ENCODE data around the gene AGER. TPM values are rescaled to one million over a fixed set of nuclear protein-coding genes. Genes with fewer than 3 reads are reported as not detected.

Gene AGER
- polyA plus RNA-seq, 1 of the 3 experiments (the other 2 are of a cell fraction), result 3.5 TPM

- WGBS (ENCODE audit: low lambda C conversion rate), result 83% methylated on average over 4 of the region's 5 CpGs
- Histone ChIP-seq H3K4me1 (ENCODE audit: control insufficient read depth in 1 of 2, insufficient read depth in 2 of 2, low read depth in 1 of 2, low read length in 1 of 2) (peaks cover 6 to 34% of the 10 kb centered on the region in 2 experiments; a peak in 1 of 4 replicates), H2AFZ (ENCODE audit: low read depth) (no peak within 1 kb of the TSS), H3K27ac (ENCODE audit: low read depth in 2 of 2, low read length in 1 of 2) (peak within 1 kb of the TSS in 1 of 2 experiments; percentile 29; a peak in 1 of 4 replicates), H3K9ac (no peak within 1 kb of the TSS), H3K4me2 (0 out of 2 replicates have a peak within 1 kb of the TSS, but pooled peaks have one; percentile 10), H4K20me1 (ENCODE audit: insufficient read depth) (no peaks in the 10 kb centered on the region), H3K27me3 (ENCODE audit: insufficient read depth) (no peaks in the 10 kb centered on the region), H3F3A (replicated peaks; ENCODE audit: insufficient read depth) (peaks cover 15% of the 10 kb centered on the region), H3K79me2 (ENCODE audit: insufficient read depth) (peaks cover 21% of the 10 kb centered on the region), H3K9me3 (no peaks in the 10 kb centered on the region), H3K4me3 (ENCODE audit: low read depth in 2 of 2, low read length in 1 of 2) (no peak within 1 kb of the TSS), H3K36me3 (replicated peaks in 1 of 2; ENCODE audit: control insufficient read depth in 1 of 2, insufficient read depth in 2 of 2, low read length in 1 of 2) (peaks cover 1 to 2% of the 10 kb centered on the region in 2 experiments), H3K9me2 (no peaks in the 10 kb centered on the region)
- CTCF ChIA-PET, result interaction anchor here (1.6 kb wide), 1 partner anchor 74 kb away, joined by 4 read pairs; no protein-coding TSS in a partner anchor
- DNase-seq, result no peak
- POLR2A ChIA-PET, result no interaction called here
- peak; percentile 35; the same call in 1 of the 2 replicates for TF ChIP-seq GABPA (IDR thresholded peaks at IDR 0.05; ENCODE audit: low read depth)
- TF ChIP-seq TEAD4 (IDR thresholded peaks at IDR 0.05; ENCODE audit: borderline replicate concordance, insufficient read depth), result no peak
Measured at GRCh38 chr6:32192608-32193039, 8.6 kb upstream of the AGER start, which contains the start of gene GPSM3. Gene GPSM3, minus strand, starts transcription at chr6:32192643. Its CDS starts 130 bp downstream, at chr6:32192513.

GRCh38 chr6:32191696-32192607 lies 7.9 kb upstream of the AGER start:
- ChIA-PET CTCF (interaction anchor here (1.6 to 2.2 kb wide), 3 partner anchors 23 to 73 kb away, joined by 4 to 7 read pairs (median 5); no protein-coding TSS in a partner anchor), POLR2A (interaction anchor here (3.1 kb wide), 1 partner anchor 14 kb away, joined by 22 read pairs; the partner anchor contains the start of gene RNF5)
- WGBS (ENCODE audit: low lambda C conversion rate), result 92% methylated on average over 14 of the region's 15 CpGs
- no peaks in the 10 kb centered on the region for H3K9me3 ChIP-seq
- H3K27ac ChIP-seq (ENCODE audit: low read depth in 2 of 2, low read length in 1 of 2), result no peak overlapping the region
- no peak overlapping the region for H3K4me3 ChIP-seq (ENCODE audit: low read depth in 2 of 2, low read length in 1 of 2)
- peaks cover 16% of the 10 kb centered on the region for H3F3A ChIP-seq (replicated peaks; ENCODE audit: insufficient read depth)
- no peaks in the 10 kb centered on the region for H3K9me2 ChIP-seq
- no peaks in the 10 kb centered on the region for H3K27me3 ChIP-seq (ENCODE audit: insufficient read depth)
- H4K20me1 ChIP-seq (ENCODE audit: insufficient read depth), result no peaks in the 10 kb centered on the region
- no peak overlapping the region for H3K9ac ChIP-seq
- peaks cover 21% of the 10 kb centered on the region for H3K79me2 ChIP-seq (ENCODE audit: insufficient read depth)
- no peak for TF ChIP-seq SMC3 (IDR thresholded peaks at IDR 0.05; ENCODE audit: low read depth, low read length)
- TF ChIP-seq SIN3A (IDR thresholded peaks at IDR 0.05; ENCODE audit: borderline replicate concordance, low read depth, low read length), result no peak
- TF ChIP-seq NFIC (IDR thresholded peaks at IDR 0.05; ENCODE audit: borderline replicate concordance), result no peak
- no peak for TF ChIP-seq TEAD4 (IDR thresholded peaks at IDR 0.05; ENCODE audit: borderline replicate concordance, insufficient read depth)
- TF ChIP-seq USF1 (IDR thresholded peaks at IDR 0.05; ENCODE audit: borderline replicate concordance, low read depth), result no peak
- no peak for TF ChIP-seq FOSL2 (IDR thresholded peaks at IDR 0.05; ENCODE audit: borderline replicate concordance, low read depth)
- TF ChIP-seq IRF3 (IDR thresholded peaks at IDR 0.05; ENCODE audit: low read depth, low read length), result no peak
- TF ChIP-seq RFX5 (IDR thresholded peaks at IDR 0.05; ENCODE audit: low read length), result no peak
- TF ChIP-seq YY1 (IDR thresholded peaks at IDR 0.05; ENCODE audit: low read depth), result no peak
- H3K4me2 ChIP-seq, result 0 out of 2 replicates have a peak overlapping the region, but pooled peaks have one; percentile 10
- no peak overlapping the region for H2AFZ ChIP-seq (ENCODE audit: low read depth)
- peaks cover 8% of the 10 kb centered on the region in 2 experiments for H3K36me3 ChIP-seq (replicated peaks in 1 of 2; ENCODE audit: control insufficient read depth in 1 of 2, insufficient read depth in 2 of 2, low read length in 1 of 2)
- DNase-seq, result no peak
- H3K4me1 ChIP-seq (ENCODE audit: control insufficient read depth in 1 of 2, insufficient read depth in 2 of 2, low read depth in 1 of 2, low read length in 1 of 2), result peaks cover 3 to 28% of the 10 kb centered on the region in 2 experiments; a peak in 1 of 4 replicates
